IPS-NIHi7 (cell line): Measurements from ENCODE around the gene ZNF140.
A peak's percentile ranks its signal among the peaks of the same experiment; 100 is the strongest.

Experiments used
- DNase-seq: peaks from one replicate; pipeline ENCODE4 v3.0.0; 2012; ENCODE audit warnings: mixed read lengths; ENCODE audit errors: extremely low spot score

Gene ZNF140

GRCh38 chr12:133080368-133081158 is at the start of gene ZNF140:
TSS of gene ZNF140 (plus strand) at chr12:133080923. CDS start at chr12:133081321, 398 bp downstream.
- peak; percentile 93 for DNase-seq

DNA sequence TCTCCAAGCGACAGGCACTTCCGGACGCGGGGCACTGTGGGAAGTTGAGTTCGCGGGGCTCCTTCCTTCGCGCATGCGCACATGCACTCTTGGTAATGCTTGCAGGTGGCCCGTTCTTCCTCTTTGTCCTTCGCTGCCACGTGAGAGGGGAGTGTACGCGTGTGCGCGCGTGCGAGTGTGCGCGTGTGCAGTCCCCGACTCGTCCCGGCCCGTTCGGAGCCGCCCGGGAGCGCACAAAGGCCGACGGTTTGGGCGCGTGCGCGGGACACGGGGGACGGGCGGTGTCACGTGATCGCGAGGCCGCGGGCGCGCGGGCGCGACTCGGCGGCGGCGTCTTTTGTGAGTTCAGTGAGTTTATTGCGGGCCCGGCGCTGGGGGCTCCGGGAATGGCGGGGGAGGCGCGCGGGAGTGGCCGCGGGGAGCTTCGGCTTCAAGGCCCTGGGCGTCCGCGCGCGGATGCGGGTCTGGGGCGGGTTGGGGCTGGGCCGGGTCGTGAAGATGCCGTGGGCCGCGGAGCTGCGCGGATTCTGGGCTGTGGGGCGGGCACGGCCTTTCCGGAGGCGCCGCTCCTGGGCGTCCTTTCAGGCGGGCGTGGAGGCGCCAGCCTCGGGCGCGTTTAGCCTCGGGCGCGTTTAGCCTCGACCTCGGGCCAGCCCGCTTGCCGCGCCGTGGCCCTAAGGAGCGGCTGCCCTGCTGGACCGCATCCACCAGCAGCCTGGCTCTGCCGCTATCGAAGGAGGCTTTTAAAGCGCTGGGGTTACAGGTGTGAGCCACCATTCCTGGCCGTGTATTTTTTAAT is 43.3 kb upstream of the ZNF140 start, which contains the start of gene ZNF84:
Gene ZNF84 (plus strand): TSS at position 303 of the 799 bp plus-strand sequence. CDS start 3,959 bp downstream, outside the sequence.
- DNase-seq, result peak; percentile 96

DNA sequence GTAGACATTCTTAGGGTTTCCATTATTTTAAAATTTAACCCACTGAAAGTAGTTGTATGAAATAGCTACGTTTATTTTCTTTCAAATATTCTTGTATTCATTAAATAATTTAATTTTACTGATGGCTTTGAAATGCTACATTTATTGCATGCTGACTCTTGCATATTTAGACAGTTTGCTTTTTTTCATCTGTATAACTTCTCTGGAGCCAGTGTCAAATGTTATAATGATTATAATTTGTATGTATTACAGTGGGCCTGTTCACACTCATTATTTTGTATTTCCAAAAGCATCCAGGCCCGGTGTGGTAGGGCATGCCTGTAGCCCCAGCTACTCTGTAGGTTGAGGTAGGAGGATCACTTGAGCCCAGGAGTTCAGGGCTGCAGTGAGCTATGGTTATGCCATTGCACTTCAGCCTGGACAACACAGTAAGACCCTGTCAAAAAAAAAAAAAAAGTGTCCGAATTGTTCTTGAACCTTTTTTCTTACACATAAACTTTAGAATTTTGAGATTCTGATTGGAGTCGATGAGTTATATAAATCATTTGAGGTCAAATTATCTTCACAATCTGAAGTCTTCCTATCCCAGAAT is 42.5 kb upstream of the ZNF140 start:
- DNase-seq, result no peak

- DNase-seq, result no peak
Observed at GRCh38 chr12:133046698-133047097, 34.0 kb upstream of the ZNF140 start.

GRCh38 chr12:133057446-133057845 is 23.3 kb upstream of the ZNF140 start:
- DNase-seq, result no peak

DNA sequence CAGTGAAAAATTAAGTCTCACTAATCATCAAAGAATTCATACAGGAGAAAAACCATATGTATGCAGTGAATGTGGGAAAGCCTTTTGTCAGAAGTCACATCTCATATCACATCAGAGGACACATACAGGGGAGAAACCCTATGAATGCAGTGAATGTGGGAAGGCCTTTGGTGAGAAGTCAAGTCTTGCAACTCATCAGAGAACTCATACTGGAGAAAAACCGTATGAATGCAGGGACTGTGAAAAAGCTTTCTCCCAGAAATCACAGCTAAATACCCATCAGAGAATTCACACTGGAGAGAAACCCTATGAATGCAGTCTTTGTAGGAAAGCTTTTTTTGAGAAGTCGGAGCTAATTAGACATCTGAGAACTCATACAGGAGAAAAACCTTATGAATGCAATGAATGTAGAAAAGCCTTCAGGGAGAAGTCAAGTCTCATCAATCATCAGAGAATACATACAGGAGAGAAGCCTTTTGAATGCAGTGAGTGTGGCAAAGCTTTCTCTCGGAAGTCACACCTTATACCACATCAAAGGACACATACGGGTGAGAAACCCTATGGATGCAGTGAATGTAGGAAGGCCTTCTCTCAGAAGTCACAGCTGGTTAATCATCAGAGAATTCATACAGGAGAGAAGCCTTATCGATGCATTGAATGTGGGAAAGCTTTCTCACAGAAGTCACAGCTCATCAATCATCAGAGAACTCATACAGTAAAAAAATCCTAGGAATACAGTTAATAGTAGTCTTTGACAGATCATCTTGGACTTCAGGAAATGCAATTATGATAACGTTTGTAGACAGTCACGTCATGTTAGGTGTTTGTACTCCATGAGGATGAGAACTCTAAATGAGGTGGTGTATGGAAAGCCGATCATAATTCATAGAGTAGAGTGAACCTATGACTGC is 22.3 kb upstream of the ZNF140 start:
- no peak for DNase-seq

DNA sequence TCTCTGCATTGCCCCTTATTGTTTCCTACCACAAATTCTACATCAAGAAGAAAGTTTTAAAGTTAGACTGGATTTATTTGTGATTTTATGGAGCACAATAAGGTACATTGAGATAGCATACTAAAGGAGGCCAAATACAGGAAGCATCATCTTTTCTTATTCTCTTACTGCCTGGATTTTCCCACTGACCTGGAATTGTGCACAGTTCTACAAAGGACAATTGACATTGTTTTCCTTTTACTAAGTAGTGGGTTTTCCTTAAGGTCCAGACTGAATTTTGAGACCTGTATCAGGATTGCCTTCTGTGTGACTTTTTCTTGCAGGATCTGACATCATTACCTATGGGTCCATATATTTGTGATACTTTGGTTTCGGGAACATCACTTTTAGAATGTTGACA is 18.8 kb upstream of the ZNF140 start:
- no peak for DNase-seq

GRCh38 chr12:133063556-133063955 is 17.2 kb upstream of the ZNF140 start:
- DNase-seq, result no peak

- DNase-seq, result no peak
Observed at GRCh38 chr12:133073836-133074235, 6.9 kb upstream of the ZNF140 start.

DNA sequence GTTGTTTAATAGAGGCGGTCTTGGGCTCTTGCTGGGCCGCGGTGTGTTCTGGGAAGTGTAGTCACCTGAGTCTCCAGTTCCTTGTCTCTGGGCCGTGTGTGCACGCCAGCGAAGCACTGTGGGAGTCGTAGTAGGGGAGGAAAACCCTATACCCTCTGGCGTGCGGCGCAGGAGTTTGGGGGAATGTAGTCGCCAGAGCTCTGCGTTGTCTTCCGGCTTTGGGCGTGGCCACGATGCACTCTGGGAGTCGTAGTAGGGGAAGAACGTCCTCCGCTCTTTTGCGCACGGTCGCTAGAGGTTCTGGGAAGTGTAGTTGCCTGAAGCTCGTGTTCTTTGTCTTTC is 726 bp upstream of the ZNF140 start:
- DNase-seq, result peak; percentile 93

DNA sequence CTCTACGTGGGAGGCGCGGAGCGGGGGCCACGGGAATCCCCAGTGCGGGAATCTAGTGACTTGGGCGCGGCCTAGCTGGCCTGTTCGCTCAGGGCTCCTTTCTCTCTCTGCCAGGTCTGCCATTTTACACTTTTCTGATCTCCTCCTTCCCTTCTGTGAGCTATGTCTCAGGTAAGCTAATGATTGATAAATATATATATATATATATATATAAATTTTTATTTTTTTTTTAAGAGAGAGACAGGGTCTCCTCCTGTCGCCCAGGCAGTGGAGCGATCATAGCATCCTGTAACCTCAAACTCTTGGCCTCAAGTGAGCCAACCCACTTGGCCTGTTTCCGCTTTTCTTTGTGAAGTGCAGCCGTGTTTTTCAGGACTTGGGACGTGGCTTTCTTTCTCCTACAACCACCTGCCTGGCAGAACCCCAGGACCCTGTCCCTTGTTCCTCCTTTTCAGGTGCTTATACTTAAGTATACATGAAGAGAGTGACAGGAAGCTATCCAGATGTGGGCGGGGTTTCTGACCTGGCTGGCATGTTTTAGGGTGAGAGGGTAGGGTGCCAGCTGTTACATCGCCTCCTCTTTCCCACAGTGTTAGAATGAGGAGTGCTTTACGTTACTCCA is 547 bp downstream of the ZNF140 start:
- no peak for DNase-seq

DNA sequence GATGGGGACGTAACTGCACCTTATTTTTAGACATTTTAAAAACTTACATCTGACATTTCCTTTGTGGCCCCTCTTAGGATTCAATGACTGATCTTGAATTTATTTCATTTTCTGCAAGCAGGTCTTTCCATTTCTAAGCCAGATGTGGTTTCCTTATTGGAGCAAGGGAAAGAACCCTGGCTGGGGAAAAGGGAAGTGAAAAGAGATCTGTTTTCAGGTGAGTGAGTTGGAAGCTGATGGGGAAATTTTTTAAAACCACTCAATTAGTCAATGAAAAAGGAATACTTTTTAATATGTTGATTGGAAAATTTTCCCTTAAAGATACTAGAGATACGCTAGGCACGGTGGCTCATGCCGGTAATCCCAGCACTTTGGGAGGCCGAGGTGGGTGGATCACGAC is 2.6 kb downstream of the ZNF140 start:
- DNase-seq, result no peak

- DNase-seq, result no peak
Observed at GRCh38 chr12:133105620-133106019, 24.9 kb downstream of the ZNF140 start.

- DNase-seq, result no peak
Observed at GRCh38 chr12:133106253-133106652, 25.5 kb downstream of the ZNF140 start.

DNA sequence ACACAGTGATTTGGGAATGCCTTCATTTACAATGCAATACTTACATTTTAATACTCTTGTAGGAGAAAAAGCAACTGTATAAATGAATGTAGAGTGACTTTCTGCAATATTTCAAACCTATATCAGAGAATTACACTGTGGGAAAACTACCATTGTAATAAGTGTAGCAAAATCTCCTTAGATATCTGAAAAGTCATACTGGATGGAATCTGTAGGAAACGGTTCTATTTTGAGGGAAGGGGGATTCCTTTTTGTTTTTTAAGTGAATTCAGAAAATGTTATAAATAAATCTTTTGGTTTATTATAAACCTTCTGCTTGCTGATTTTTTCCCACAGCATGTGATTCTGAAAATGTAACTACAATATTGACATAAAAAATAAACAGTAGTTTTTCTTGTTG is 26.4 kb downstream of the ZNF140 start:
- no peak for DNase-seq

GRCh38 chr12:133108150-133108549 is 27.4 kb downstream of the ZNF140 start:
- DNase-seq, result no peak

DNA sequence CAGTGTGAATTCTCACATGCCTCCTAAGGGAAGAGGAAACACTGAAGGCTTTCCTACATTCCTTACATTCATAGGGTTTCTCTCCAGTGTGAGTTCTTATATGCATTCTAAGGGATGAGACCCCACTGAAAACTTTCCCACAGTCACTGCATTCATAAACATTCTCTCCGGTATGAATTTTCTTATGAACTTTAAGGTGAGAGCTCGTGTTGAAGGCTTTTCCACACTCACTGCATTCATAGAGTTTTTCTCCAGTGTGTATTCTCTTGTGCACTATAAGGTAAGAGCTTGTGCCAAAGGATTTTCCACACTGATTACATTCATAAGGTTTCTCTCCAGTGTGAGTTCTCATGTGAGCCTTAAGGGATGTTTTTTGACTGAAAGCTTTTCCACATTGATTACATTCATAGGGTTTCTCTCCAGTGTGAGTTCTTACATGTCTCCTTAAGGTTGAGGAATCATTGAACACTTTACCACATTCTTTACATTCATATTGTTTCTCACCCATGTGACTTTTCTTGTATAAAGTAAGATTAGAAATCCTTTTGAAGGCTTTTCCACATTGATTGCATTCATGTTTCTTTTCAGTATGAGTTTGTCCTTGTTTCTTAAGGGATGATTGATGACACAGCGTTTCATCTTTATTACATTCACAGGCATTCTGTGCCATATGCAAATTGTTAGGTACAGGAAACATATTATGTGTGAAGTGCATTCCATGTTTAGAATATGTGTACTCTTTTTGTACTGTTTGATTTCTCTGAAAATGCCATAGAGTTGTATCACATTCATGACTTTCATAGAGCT is 39.9 kb downstream of the ZNF140 start:
- DNase-seq, result no peak

DNA sequence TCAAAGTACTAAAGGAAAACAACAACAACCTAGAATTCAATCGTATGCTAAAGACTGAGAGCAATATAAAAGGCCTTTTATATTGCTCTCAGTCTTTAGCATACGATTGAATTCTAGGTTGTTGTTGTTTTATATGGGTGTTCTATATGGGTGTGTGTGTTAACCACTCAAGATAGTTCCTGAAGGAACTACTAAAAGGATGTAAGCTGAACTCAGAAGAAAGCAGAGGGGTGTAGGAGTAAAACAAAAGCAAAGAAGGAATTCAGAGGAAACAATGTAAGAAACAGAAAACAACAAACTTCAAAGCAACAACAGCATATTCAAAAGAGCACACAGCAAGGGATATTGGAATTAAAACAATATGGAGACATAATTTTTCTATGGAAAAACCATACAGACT is 44.0 kb downstream of the ZNF140 start:
- no peak for DNase-seq

GRCh38 chr12:133129368-133130037 is 48.8 kb downstream of the ZNF140 start:
- DNase-seq, result no peak
